ENCODE measurements around the gene DAZL. TPM values are rescaled to one million over a fixed set of nuclear protein-coding genes. Genes with fewer than 3 reads are reported as not detected.
A peak's percentile ranks its signal among the peaks of the same experiment; 100 is the strongest.
"Not testable (repeated sequence)": the region's sequence is repeated elsewhere in the genome, so short reads cannot be mapped to it uniquely, and the experiment has no call there.

DAZL gene
- total RNA-seq, 1 donor from 2014 or later = not detected

- TF ChIP-seq, protein P1, sequence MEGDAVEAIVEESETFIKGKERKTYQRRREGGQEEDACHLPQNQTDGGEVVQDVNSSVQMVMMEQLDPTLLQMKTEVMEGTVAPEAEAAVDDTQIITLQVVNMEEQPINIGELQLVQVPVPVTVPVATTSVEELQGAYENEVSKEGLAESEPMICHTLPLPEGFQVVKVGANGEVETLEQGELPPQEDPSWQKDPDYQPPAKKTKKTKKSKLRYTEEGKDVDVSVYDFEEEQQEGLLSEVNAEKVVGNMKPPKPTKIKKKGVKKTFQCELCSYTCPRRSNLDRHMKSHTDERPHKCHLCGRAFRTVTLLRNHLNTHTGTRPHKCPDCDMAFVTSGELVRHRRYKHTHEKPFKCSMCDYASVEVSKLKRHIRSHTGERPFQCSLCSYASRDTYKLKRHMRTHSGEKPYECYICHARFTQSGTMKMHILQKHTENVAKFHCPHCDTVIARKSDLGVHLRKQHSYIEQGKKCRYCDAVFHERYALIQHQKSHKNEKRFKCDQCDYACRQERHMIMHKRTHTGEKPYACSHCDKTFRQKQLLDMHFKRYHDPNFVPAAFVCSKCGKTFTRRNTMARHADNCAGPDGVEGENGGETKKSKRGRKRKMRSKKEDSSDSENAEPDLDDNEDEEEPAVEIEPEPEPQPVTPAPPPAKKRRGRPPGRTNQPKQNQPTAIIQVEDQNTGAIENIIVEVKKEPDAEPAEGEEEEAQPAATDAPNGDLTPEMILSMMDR (IDR thresholded peaks at IDR 0.05; ENCODE audit: insufficient read depth, low read length, severe bottlenecking) = no peak
- H3K27me3 ChIP-seq (ENCODE audit: control insufficient read depth, insufficient read depth, low read length) = no peaks in the 10 kb centered on the region
- FAIRE-seq (no peak), DNase-seq (ENCODE audit: low read depth) (no peak)
- H3K36me3 ChIP-seq (ENCODE audit: control insufficient read depth, insufficient read depth, low read length) = no peaks in the 10 kb centered on the region
- H3K4me3 ChIP-seq (ENCODE audit: low read depth, low read length) = no peak overlapping the region
Observed at GRCh38 chr3:16633948-16634347, 28.7 kb upstream of the DAZL start.

GRCh38 chr3:16632395-16632794 is 27.2 kb upstream of the DAZL start:
- Histone ChIP-seq H3K36me3 (ENCODE audit: control insufficient read depth, insufficient read depth, low read length) (no peaks in the 10 kb centered on the region), H3K4me3 (ENCODE audit: low read depth, low read length) (no peak overlapping the region), H3K27me3 (ENCODE audit: control insufficient read depth, insufficient read depth, low read length) (no peaks in the 10 kb centered on the region)
- no peak for FAIRE-seq
- TF ChIP-seq, protein P1 (IDR thresholded peaks at IDR 0.05; ENCODE audit: insufficient read depth, low read length, severe bottlenecking) = no peak
- DNase-seq (ENCODE audit: low read depth) = no peak

DNA sequence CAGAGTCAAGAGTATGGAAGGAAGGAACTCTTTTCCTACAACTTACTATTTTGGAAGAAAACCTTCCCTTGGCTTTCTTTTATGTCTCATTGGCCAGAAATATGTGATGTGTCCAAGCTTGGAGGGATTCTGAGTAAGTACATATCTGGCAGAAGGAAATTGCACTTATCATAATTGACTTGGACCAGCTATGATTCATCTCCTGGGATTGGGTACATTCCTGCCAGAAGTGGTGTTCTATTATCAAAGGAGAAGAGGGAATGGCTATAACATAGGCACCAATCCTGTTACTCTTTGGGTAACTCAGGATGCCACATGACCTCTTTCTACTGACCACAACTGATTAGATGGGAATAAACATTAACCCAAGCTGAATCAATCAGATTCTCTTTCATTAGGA is 13.5 kb upstream of the DAZL start:
- Histone ChIP-seq H3K36me3 (ENCODE audit: control insufficient read depth, insufficient read depth, low read length) (no peaks in the 10 kb centered on the region), H3K4me3 (ENCODE audit: low read depth, low read length) (no peak overlapping the region), H3K27me3 (ENCODE audit: control insufficient read depth, insufficient read depth, low read length) (no peaks in the 10 kb centered on the region)
- FAIRE-seq (no peak), DNase-seq (ENCODE audit: low read depth) (peak; percentile 58)
- TF ChIP-seq, protein P1 (IDR thresholded peaks at IDR 0.05; ENCODE audit: insufficient read depth, low read length, severe bottlenecking) = no peak

- not testable (repeated sequence) for H3K4me3 ChIP-seq (ENCODE audit: low read depth, low read length); H3K27me3 ChIP-seq (ENCODE audit: control insufficient read depth, insufficient read depth, low read length); FAIRE-seq; H3K36me3 ChIP-seq (ENCODE audit: control insufficient read depth, insufficient read depth, low read length); DNase-seq (ENCODE audit: low read depth)
Observed at GRCh38 chr3:16617155-16617554, 11.9 kb upstream of the DAZL start.

GRCh38 chr3:16616083-16616482 is 10.9 kb upstream of the DAZL start:
- no peak for FAIRE-seq
- Histone ChIP-seq H3K36me3 (ENCODE audit: control insufficient read depth, insufficient read depth, low read length) (no peaks in the 10 kb centered on the region), H3K4me3 (ENCODE audit: low read depth, low read length) (no peak overlapping the region), H3K27me3 (ENCODE audit: control insufficient read depth, insufficient read depth, low read length) (no peaks in the 10 kb centered on the region)
- no peak for DNase-seq (ENCODE audit: low read depth)
- TF ChIP-seq, protein P1 (IDR thresholded peaks at IDR 0.05; ENCODE audit: insufficient read depth, low read length, severe bottlenecking) = no peak

GRCh38 chr3:16614033-16615031 is 9.1 kb upstream of the DAZL start:
- Histone ChIP-seq H3K27me3 (ENCODE audit: control insufficient read depth, insufficient read depth, low read length) (no peaks in the 10 kb centered on the region), H3K36me3 (ENCODE audit: control insufficient read depth, insufficient read depth, low read length) (no peaks in the 10 kb centered on the region), H3K4me3 (ENCODE audit: low read depth, low read length) (no peak overlapping the region)
- no peak for FAIRE-seq
- TF ChIP-seq, protein P1 (IDR thresholded peaks at IDR 0.05; ENCODE audit: insufficient read depth, low read length, severe bottlenecking) = no peak
- DNase-seq (ENCODE audit: low read depth) = no peak

All from bronchial epithelial cell (primary cell).